H1 (cell line): ENCODE results near the gene MAP1B.

Source experiments
- CREB1 ChIP-seq: IDR thresholded peaks from 2 replicates; pipeline ENCODE4 v1.6.1; 2012; ENCODE audit warnings: inconsistent platforms
- JUND ChIP-seq: IDR thresholded peaks from 2 replicates; pipeline ENCODE4 v1.6.1; 2011; ENCODE audit warnings: mild to moderate bottlenecking, improper control_type of control experiment, low read length
- KDM4A ChIP-seq: IDR thresholded peaks from one replicate; pipeline ENCODE4 v1.7.1; 2012; ENCODE audit warnings: low read depth, mild to moderate bottlenecking, moderate library complexity, low read length, inconsistent platforms; ENCODE audit not compliant: severe bottlenecking
- NRF1 ChIP-seq: IDR thresholded peaks from 2 replicates; pipeline ENCODE4 v1.6.1; 2011; ENCODE audit warnings: mild to moderate bottlenecking, low read depth, low read length, improper control_type of control experiment
- POLR2A ChIP-seq, 2 experiments: IDR thresholded peaks; 1 replicate in 1 of 2; 2 replicates in 1 of 2; pipeline ENCODE4 v1.6.1; 2011; ENCODE audit warnings: low read depth in 2 of 2, low read length in 2 of 2, mild to moderate bottlenecking in 2 of 2; ENCODE audit errors: control extremely low read depth in 1 of 2
- POLR2AphosphoS5 ChIP-seq: IDR thresholded peaks from 2 replicates; pipeline ENCODE4 v1.6.1; 2011; ENCODE audit warnings: low read depth, low read length
- POU5F1 ChIP-seq: IDR thresholded peaks from 2 replicates; pipeline ENCODE4 v1.6.1; 2011; ENCODE audit warnings: low read depth, mild to moderate bottlenecking, low read length, moderate library complexity
- SRF ChIP-seq: IDR thresholded peaks from 2 replicates; pipeline ENCODE4 v1.6.1; 2011; ENCODE audit warnings: mild to moderate bottlenecking, low read depth, low read length, moderate library complexity
- TCF12 ChIP-seq: IDR thresholded peaks from 2 replicates; pipeline ENCODE4 v1.6.1; 2011; ENCODE audit warnings: low read depth, mild to moderate bottlenecking, low read length
- ZNF274 ChIP-seq: IDR thresholded peaks from 2 replicates; pipeline ENCODE4 v1.7.0; 2012; ENCODE audit warnings: low read length, borderline replicate concordance; ENCODE audit errors: extremely low read depth
- TF ChIP-seq, protein P1 (sequence below), 3 experiments: IDR thresholded peaks; 1 replicate in 2 of 3; 2 replicates in 1 of 3; pipeline versions ENCODE4 v1.5.1 to v1.6.1; 2011; ENCODE audit warnings: low read length in 3 of 3, mild to moderate bottlenecking in 3 of 3, inconsistent platforms in 2 of 3, low read depth in 1 of 3, moderate library complexity in 1 of 3; ENCODE audit not compliant: insufficient read depth in 1 of 3; ENCODE audit errors: control extremely low read depth in 1 of 3
- TF ChIP-seq, protein P2 (sequence below): IDR thresholded peaks from 2 replicates; pipeline ENCODE4 v1.6.1; 2011; ENCODE audit warnings: low read depth, mild to moderate bottlenecking, low read length; ENCODE audit not compliant: insufficient read depth

DNA sequence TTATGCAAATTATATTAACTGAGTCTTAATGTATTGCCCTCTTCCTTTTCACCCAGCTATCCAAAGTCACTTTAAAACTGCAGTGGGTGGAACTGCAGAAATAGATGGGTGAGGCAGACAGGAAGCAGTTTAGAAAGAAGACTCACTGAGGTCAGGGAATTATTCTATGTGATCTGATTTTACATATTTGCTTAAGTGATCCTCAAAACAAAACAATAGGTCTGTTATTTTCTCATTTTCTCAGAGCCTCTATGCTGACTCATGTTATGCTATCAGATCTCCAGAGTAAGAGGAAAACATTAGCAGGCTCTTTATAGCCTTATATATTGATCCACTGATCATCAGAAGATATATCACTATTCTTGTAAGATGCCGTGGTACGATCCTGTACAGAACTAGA, 149.3 kb downstream of the MAP1B start:
- no peak for TF ChIP-seq JUND
- TF ChIP-seq, protein P1, sequence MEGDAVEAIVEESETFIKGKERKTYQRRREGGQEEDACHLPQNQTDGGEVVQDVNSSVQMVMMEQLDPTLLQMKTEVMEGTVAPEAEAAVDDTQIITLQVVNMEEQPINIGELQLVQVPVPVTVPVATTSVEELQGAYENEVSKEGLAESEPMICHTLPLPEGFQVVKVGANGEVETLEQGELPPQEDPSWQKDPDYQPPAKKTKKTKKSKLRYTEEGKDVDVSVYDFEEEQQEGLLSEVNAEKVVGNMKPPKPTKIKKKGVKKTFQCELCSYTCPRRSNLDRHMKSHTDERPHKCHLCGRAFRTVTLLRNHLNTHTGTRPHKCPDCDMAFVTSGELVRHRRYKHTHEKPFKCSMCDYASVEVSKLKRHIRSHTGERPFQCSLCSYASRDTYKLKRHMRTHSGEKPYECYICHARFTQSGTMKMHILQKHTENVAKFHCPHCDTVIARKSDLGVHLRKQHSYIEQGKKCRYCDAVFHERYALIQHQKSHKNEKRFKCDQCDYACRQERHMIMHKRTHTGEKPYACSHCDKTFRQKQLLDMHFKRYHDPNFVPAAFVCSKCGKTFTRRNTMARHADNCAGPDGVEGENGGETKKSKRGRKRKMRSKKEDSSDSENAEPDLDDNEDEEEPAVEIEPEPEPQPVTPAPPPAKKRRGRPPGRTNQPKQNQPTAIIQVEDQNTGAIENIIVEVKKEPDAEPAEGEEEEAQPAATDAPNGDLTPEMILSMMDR (IDR thresholded peaks at IDR 0.05; ENCODE audit: control extremely low read depth in 1 of 3, insufficient read depth in 1 of 3, low read depth in 1 of 3, low read length in 3 of 3): no peak
- TF ChIP-seq SRF: no peak
- TF ChIP-seq POLR2A (IDR thresholded peaks at IDR 0.05; ENCODE audit: control extremely low read depth in 1 of 2, low read depth in 2 of 2, low read length in 2 of 2): no peak
- no peak for TF ChIP-seq POU5F1
- no peak for TF ChIP-seq KDM4A
- no peak for TF ChIP-seq ZNF274
- no peak for TF ChIP-seq POLR2AphosphoS5
- TF ChIP-seq CREB1: no peak
- TF ChIP-seq NRF1: no peak
- TF ChIP-seq, protein P2, sequence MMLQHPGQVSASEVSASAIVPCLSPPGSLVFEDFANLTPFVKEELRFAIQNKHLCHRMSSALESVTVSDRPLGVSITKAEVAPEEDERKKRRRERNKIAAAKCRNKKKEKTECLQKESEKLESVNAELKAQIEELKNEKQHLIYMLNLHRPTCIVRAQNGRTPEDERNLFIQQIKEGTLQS: no peak
- no peak for TF ChIP-seq TCF12
